ENCODE measurements around the gene HNRNPA0.
"Not testable (repeated sequence)": the region's sequence is repeated elsewhere in the genome, so short reads cannot be mapped to it uniquely, and the experiment has no call there.

HNRNPA0 gene

GRCh38 chr5:137754188-137754960 is at the start of gene HNRNPA0:
TSS of gene HNRNPA0 (minus strand) at chr5:137754363. CDS start at chr5:137754066, 297 bp downstream.
- H3K4me1 ChIP-seq (ENCODE audit: control insufficient read depth, insufficient read depth, low read length): peaks cover 12% of the 10 kb centered on the region
- no peaks in the 10 kb centered on the region for H3K36me3 ChIP-seq (ENCODE audit: control insufficient read depth in 2 of 2, insufficient read depth in 2 of 2, low read length in 2 of 2)
- no peaks in the 10 kb centered on the region for H3K9me3 ChIP-seq (ENCODE audit: control insufficient read depth in 2 of 2, low read length in 2 of 2)
- H3K27me3 ChIP-seq (ENCODE audit: control insufficient read depth in 1 of 2, insufficient read depth in 2 of 2, low read length in 2 of 2): no peaks in the 10 kb centered on the region
- peak within 1 kb of the TSS; percentile 100 for H3K9ac ChIP-seq (ENCODE audit: low read length in 2 of 2)
- peak within 1 kb of the TSS; percentile 94 to 96 for H3K4me3 ChIP-seq (ENCODE audit: low read length in 2 of 2)
- peak within 1 kb of the TSS; percentile 100 for H3K27ac ChIP-seq (ENCODE audit: low read length)

- Histone ChIP-seq H3K36me3 (ENCODE audit: control insufficient read depth in 2 of 2, insufficient read depth in 2 of 2, low read length in 2 of 2) (no peaks in the 10 kb centered on the region), H3K4me3 (ENCODE audit: low read length in 2 of 2) (no peak overlapping the region), H3K9me3 (ENCODE audit: control insufficient read depth in 2 of 2, low read length in 2 of 2) (no peaks in the 10 kb centered on the region), H3K27ac (ENCODE audit: low read length) (no peak overlapping the region), H3K4me1 (ENCODE audit: control insufficient read depth, insufficient read depth, low read length) (no peaks in the 10 kb centered on the region), H3K9ac (ENCODE audit: low read length in 2 of 2) (no peak overlapping the region), H3K27me3 (ENCODE audit: control insufficient read depth in 1 of 2, insufficient read depth in 2 of 2, low read length in 2 of 2) (no peaks in the 10 kb centered on the region)
Observed at GRCh38 chr5:137802282-137803210, 48.4 kb upstream of the HNRNPA0 start.

GRCh38 chr5:137800700-137801411 is 46.7 kb upstream of the HNRNPA0 start:
- no peaks in the 10 kb centered on the region for H3K27me3 ChIP-seq (ENCODE audit: control insufficient read depth in 1 of 2, insufficient read depth in 2 of 2, low read length in 2 of 2)
- no peaks in the 10 kb centered on the region for H3K36me3 ChIP-seq (ENCODE audit: control insufficient read depth in 2 of 2, insufficient read depth in 2 of 2, low read length in 2 of 2)
- H3K9ac ChIP-seq (ENCODE audit: low read length in 2 of 2): no peak overlapping the region
- no peaks in the 10 kb centered on the region for H3K9me3 ChIP-seq (ENCODE audit: control insufficient read depth in 2 of 2, low read length in 2 of 2)
- H3K4me1 ChIP-seq (ENCODE audit: control insufficient read depth, insufficient read depth, low read length): no peaks in the 10 kb centered on the region
- H3K27ac ChIP-seq (ENCODE audit: low read length): no peak overlapping the region
- no peak overlapping the region for H3K4me3 ChIP-seq (ENCODE audit: low read length in 2 of 2)

DNA sequence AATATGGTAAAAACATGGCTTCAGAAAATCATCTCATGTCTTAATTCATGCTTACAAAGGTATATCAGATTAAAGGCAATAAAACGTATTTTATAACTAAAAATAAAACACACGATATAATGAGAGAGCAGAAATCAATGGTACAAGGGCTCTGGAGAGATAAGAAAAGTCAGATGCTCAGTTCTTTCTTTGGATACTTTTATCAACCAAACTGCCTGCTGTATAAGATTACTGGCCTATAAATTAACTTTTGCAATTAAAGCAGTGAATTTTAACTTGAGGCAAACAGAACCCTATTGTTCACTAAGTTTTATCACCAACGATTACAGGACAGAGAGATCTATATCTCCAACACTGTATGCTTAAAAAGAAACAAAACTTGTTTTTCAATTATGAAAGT is 42.1 kb upstream of the HNRNPA0 start:
- Histone ChIP-seq H3K9ac (ENCODE audit: low read length in 2 of 2) (no peak overlapping the region), H3K36me3 (ENCODE audit: control insufficient read depth in 2 of 2, insufficient read depth in 2 of 2, low read length in 2 of 2) (no peaks in the 10 kb centered on the region), H3K4me3 (ENCODE audit: low read length in 2 of 2) (no peak overlapping the region), H3K9me3 (ENCODE audit: control insufficient read depth in 2 of 2, low read length in 2 of 2) (no peaks in the 10 kb centered on the region), H3K4me1 (ENCODE audit: control insufficient read depth, insufficient read depth, low read length) (no peaks in the 10 kb centered on the region), H3K27me3 (ENCODE audit: control insufficient read depth in 1 of 2, insufficient read depth in 2 of 2, low read length in 2 of 2) (no peaks in the 10 kb centered on the region), H3K27ac (ENCODE audit: low read length) (no peak overlapping the region)

GRCh38 chr5:137794863-137795262 is 40.7 kb upstream of the HNRNPA0 start:
- H3K27ac ChIP-seq (ENCODE audit: low read length): no peak overlapping the region
- no peaks in the 10 kb centered on the region for H3K9me3 ChIP-seq (ENCODE audit: control insufficient read depth in 2 of 2, low read length in 2 of 2)
- no peak overlapping the region for H3K4me3 ChIP-seq (ENCODE audit: low read length in 2 of 2)
- no peaks in the 10 kb centered on the region for H3K4me1 ChIP-seq (ENCODE audit: control insufficient read depth, insufficient read depth, low read length)
- H3K36me3 ChIP-seq (ENCODE audit: control insufficient read depth in 2 of 2, insufficient read depth in 2 of 2, low read length in 2 of 2): no peaks in the 10 kb centered on the region
- no peak overlapping the region for H3K9ac ChIP-seq (ENCODE audit: low read length in 2 of 2)
- no peaks in the 10 kb centered on the region for H3K27me3 ChIP-seq (ENCODE audit: control insufficient read depth in 1 of 2, insufficient read depth in 2 of 2, low read length in 2 of 2)

- no peak overlapping the region for H3K27ac ChIP-seq (ENCODE audit: low read length)
- no peaks in the 10 kb centered on the region for H3K4me1 ChIP-seq (ENCODE audit: control insufficient read depth, insufficient read depth, low read length)
- H3K27me3 ChIP-seq (ENCODE audit: control insufficient read depth in 1 of 2, insufficient read depth in 2 of 2, low read length in 2 of 2): no peaks in the 10 kb centered on the region
- no peaks in the 10 kb centered on the region for H3K9me3 ChIP-seq (ENCODE audit: control insufficient read depth in 2 of 2, low read length in 2 of 2)
- H3K4me3 ChIP-seq (ENCODE audit: low read length in 2 of 2): no peak overlapping the region
- H3K36me3 ChIP-seq (ENCODE audit: control insufficient read depth in 2 of 2, insufficient read depth in 2 of 2, low read length in 2 of 2): no peaks in the 10 kb centered on the region
- no peak overlapping the region for H3K9ac ChIP-seq (ENCODE audit: low read length in 2 of 2)
Observed at GRCh38 chr5:137792303-137792702, 38.1 kb upstream of the HNRNPA0 start.

- Histone ChIP-seq H3K36me3 (ENCODE audit: control insufficient read depth in 2 of 2, insufficient read depth in 2 of 2, low read length in 2 of 2) (no peaks in the 10 kb centered on the region), H3K27me3 (ENCODE audit: control insufficient read depth in 1 of 2, insufficient read depth in 2 of 2, low read length in 2 of 2) (no peaks in the 10 kb centered on the region), H3K27ac (ENCODE audit: low read length) (no peak overlapping the region), H3K9ac (ENCODE audit: low read length in 2 of 2) (no peak overlapping the region), H3K4me3 (ENCODE audit: low read length in 2 of 2) (no peak overlapping the region), H3K9me3 (ENCODE audit: control insufficient read depth in 2 of 2, low read length in 2 of 2) (no peaks in the 10 kb centered on the region), H3K4me1 (ENCODE audit: control insufficient read depth, insufficient read depth, low read length) (no peaks in the 10 kb centered on the region)
Observed at GRCh38 chr5:137791799-137792198, 37.6 kb upstream of the HNRNPA0 start.

DNA sequence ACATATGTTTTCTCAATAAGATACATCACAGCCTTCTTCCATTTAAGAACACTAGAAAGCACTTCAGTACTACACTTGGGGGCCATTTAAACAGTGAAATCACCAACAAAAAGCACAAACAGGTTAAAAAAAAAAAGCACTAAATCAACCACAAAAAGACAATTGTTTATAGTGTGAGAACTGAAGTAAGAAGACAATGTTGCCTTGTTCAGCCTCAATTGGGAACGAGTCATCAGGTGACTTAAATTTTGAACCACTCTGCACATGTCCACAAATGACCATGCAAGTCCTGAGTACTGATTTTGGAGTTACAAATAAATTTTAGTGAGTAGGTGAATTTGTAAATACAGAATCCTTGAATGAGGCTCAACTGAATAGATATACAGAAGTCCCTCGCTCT is 37.2 kb upstream of the HNRNPA0 start:
- no peaks in the 10 kb centered on the region for H3K27me3 ChIP-seq (ENCODE audit: control insufficient read depth in 1 of 2, insufficient read depth in 2 of 2, low read length in 2 of 2)
- no peak overlapping the region for H3K9ac ChIP-seq (ENCODE audit: low read length in 2 of 2)
- no peaks in the 10 kb centered on the region for H3K36me3 ChIP-seq (ENCODE audit: control insufficient read depth in 2 of 2, insufficient read depth in 2 of 2, low read length in 2 of 2)
- H3K4me3 ChIP-seq (ENCODE audit: low read length in 2 of 2): no peak overlapping the region
- H3K4me1 ChIP-seq (ENCODE audit: control insufficient read depth, insufficient read depth, low read length): no peaks in the 10 kb centered on the region
- no peaks in the 10 kb centered on the region for H3K9me3 ChIP-seq (ENCODE audit: control insufficient read depth in 2 of 2, low read length in 2 of 2)
- no peak overlapping the region for H3K27ac ChIP-seq (ENCODE audit: low read length)

DNA sequence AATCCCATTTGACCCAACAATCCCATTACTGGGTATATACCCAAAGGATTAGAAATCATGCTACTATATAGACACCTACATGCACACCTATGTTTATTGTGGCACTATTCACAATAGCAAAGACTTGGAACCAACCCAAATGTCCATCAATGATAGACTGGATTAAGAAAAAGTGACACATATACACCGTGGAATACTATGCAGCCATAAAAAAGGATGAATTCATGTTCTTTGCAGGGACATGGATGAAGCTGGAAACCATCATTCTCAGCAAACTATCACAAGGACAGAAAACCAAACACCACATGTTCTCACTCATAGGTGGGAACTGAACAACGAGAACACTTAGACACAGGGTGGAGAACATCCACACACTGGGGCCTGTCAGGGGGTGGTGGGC is 34.4 kb upstream of the HNRNPA0 start:
- H3K27ac ChIP-seq (ENCODE audit: low read length); H3K9ac ChIP-seq (ENCODE audit: low read length in 2 of 2); H3K27me3 ChIP-seq (ENCODE audit: control insufficient read depth in 1 of 2, insufficient read depth in 2 of 2, low read length in 2 of 2); H3K4me1 ChIP-seq (ENCODE audit: control insufficient read depth, insufficient read depth, low read length); H3K36me3 ChIP-seq (ENCODE audit: control insufficient read depth in 2 of 2, insufficient read depth in 2 of 2, low read length in 2 of 2); H3K9me3 ChIP-seq (ENCODE audit: control insufficient read depth in 2 of 2, low read length in 2 of 2); H3K4me3 ChIP-seq (ENCODE audit: low read length in 2 of 2): not testable (repeated sequence)

GRCh38 chr5:137782984-137783536 is 28.9 kb upstream of the HNRNPA0 start:
- Histone ChIP-seq H3K27ac (ENCODE audit: low read length) (no peak overlapping the region), H3K9ac (ENCODE audit: low read length in 2 of 2) (no peak overlapping the region), H3K27me3 (ENCODE audit: control insufficient read depth in 1 of 2, insufficient read depth in 2 of 2, low read length in 2 of 2) (no peaks in the 10 kb centered on the region)

More at GRCh38 chr5:137782984-137783536, 28.9 kb upstream of the HNRNPA0 start:
- no peaks in the 10 kb centered on the region for H3K36me3 ChIP-seq (ENCODE audit: control insufficient read depth in 2 of 2, insufficient read depth in 2 of 2, low read length in 2 of 2)
- H3K9me3 ChIP-seq (ENCODE audit: control insufficient read depth in 2 of 2, low read length in 2 of 2): no peaks in the 10 kb centered on the region
- no peak overlapping the region for H3K4me3 ChIP-seq (ENCODE audit: low read length in 2 of 2)
- no peaks in the 10 kb centered on the region for H3K4me1 ChIP-seq (ENCODE audit: control insufficient read depth, insufficient read depth, low read length)

All from stomach smooth muscle (tissue), 2 donors.